SJCRH30 (cell line): ENCODE measurements around the gene PLA2G12B. TPM values are rescaled to one million over a fixed set of nuclear protein-coding genes. Genes with fewer than 3 reads are reported as not detected.
"Not testable (repeated sequence)": the region's sequence is repeated elsewhere in the genome, so short reads cannot be mapped to it uniquely, and the experiment has no call there.

ENCODE experiments used
- DNase-seq, 2 experiments: peaks; one replicate each; pipeline ENCODE4 v3.0.0-alpha.2; 2015 to 2020
- H3K27ac ChIP-seq: fragments of 250-450 bp; sonication (Bioruptor Pico); 2 replicates; pipeline ENCODE4 v1.5.1; 2020; ENCODE audit warnings: mild to moderate bottlenecking, moderate library complexity
- H3K27me3 ChIP-seq: fragments of 250-450 bp; sonication (Bioruptor Pico); 2 replicates; pipeline ENCODE4 v1.5.1; 2020; ENCODE audit warnings: mild to moderate bottlenecking, moderate library complexity
- H3K36me3 ChIP-seq: fragments of 250-450 bp; sonication (Bioruptor Pico); 2 replicates; pipeline ENCODE4 v1.5.1; 2020; ENCODE audit warnings: mild to moderate bottlenecking, moderate library complexity
- H3K4me1 ChIP-seq: fragments of 250-450 bp; sonication (Bioruptor Pico); 2 replicates; pipeline ENCODE4 v1.5.1; 2020; ENCODE audit warnings: mild to moderate bottlenecking, moderate library complexity
- H3K4me3 ChIP-seq: fragments of 250-450 bp; sonication (Bioruptor Pico); 2 replicates; pipeline ENCODE4 v1.5.1; 2020; ENCODE audit warnings: mild to moderate bottlenecking, moderate library complexity
- H3K9me3 ChIP-seq: fragments of 250-450 bp; sonication (Bioruptor Pico); replicated peaks from 2 replicates; pipeline ENCODE4 v1.5.1; 2020; ENCODE audit warnings: mild to moderate bottlenecking, moderate library complexity
- total RNA-seq: library from RNA; depleted of rRNA; stranded (reverse); fragments of >200 nt; shearing (Covaris generic); gene quantifications from 2 replicates; pipeline ENCODE4 v1.2.3, GENCODE V29; 2014

PLA2G12B gene
- total RNA-seq, 1 experiment from 2014 or later: not detected

GRCh38 chr10:72918352-72918751 is 36.3 kb downstream of the PLA2G12B start:
- H3K4me1 ChIP-seq: no peaks in the 10 kb centered on the region
- H3K27me3 ChIP-seq: no peaks in the 10 kb centered on the region
- H3K9me3 ChIP-seq: 0 out of 2 replicates have a peak, but pooled peaks cover 4% of the 10 kb centered on the region
- H3K36me3 ChIP-seq: no peaks in the 10 kb centered on the region
- H3K4me3 ChIP-seq: no peak overlapping the region
- no peak for DNase-seq
- no peak overlapping the region for H3K27ac ChIP-seq

- not testable (repeated sequence) for H3K27me3 ChIP-seq
Measured at GRCh38 chr10:72917803-72918332, 36.7 kb downstream of the PLA2G12B start.

GRCh38 chr10:72917201-72917600 is 37.4 kb downstream of the PLA2G12B start:
- not testable (repeated sequence) for H3K27me3 ChIP-seq, H3K4me3 ChIP-seq, H3K9me3 ChIP-seq, H3K4me1 ChIP-seq, DNase-seq, H3K36me3 ChIP-seq, H3K27ac ChIP-seq

More at GRCh38 chr10:72917803-72918332, 36.7 kb downstream of the PLA2G12B start:
- H3K4me1 ChIP-seq, H3K36me3 ChIP-seq, H3K4me3 ChIP-seq, H3K9me3 ChIP-seq, DNase-seq, H3K27ac ChIP-seq: not testable (repeated sequence)

- Histone ChIP-seq H3K4me3 (no peak overlapping the region), H3K4me1 (no peaks in the 10 kb centered on the region), H3K36me3 (no peaks in the 10 kb centered on the region), H3K27ac (no peak overlapping the region), H3K27me3 (no peaks in the 10 kb centered on the region), H3K9me3 (no peaks in the 10 kb centered on the region)
- DNase-seq: no peak
Measured at GRCh38 chr10:72913287-72913686, 41.3 kb downstream of the PLA2G12B start.

- H3K4me1 ChIP-seq: no peaks in the 10 kb centered on the region
- H3K9me3 ChIP-seq: no peaks in the 10 kb centered on the region
- no peak for DNase-seq
Measured at GRCh38 chr10:72912736-72913135, 41.9 kb downstream of the PLA2G12B start.

GRCh38 chr10:72911758-72912157 is 42.8 kb downstream of the PLA2G12B start:
- H3K36me3 ChIP-seq: no peaks in the 10 kb centered on the region
- H3K27me3 ChIP-seq: no peaks in the 10 kb centered on the region
- H3K9me3 ChIP-seq: no peaks in the 10 kb centered on the region
- H3K4me3 ChIP-seq: no peak overlapping the region
- no peak for DNase-seq
- no peak overlapping the region for H3K27ac ChIP-seq
- H3K4me1 ChIP-seq: no peaks in the 10 kb centered on the region

More at GRCh38 chr10:72912736-72913135, 41.9 kb downstream of the PLA2G12B start:
- Histone ChIP-seq H3K36me3 (no peaks in the 10 kb centered on the region), H3K4me3 (no peak overlapping the region), H3K27me3 (no peaks in the 10 kb centered on the region), H3K27ac (no peak overlapping the region)

- no peak for DNase-seq
- Histone ChIP-seq H3K9me3 (no peaks in the 10 kb centered on the region), H3K4me1 (no peaks in the 10 kb centered on the region), H3K27ac (no peak overlapping the region), H3K27me3 (no peaks in the 10 kb centered on the region), H3K4me3 (no peak overlapping the region), H3K36me3 (no peaks in the 10 kb centered on the region)
Measured at GRCh38 chr10:72910705-72911104, 43.9 kb downstream of the PLA2G12B start.

GRCh38 chr10:72906446-72906845 is 48.2 kb downstream of the PLA2G12B start:
- Histone ChIP-seq H3K27me3 (no peaks in the 10 kb centered on the region), H3K4me3 (no peak overlapping the region), H3K4me1 (no peaks in the 10 kb centered on the region), H3K9me3 (no peaks in the 10 kb centered on the region), H3K27ac (no peak overlapping the region), H3K36me3 (no peaks in the 10 kb centered on the region)
- DNase-seq: no peak

- Histone ChIP-seq H3K4me1 (no peaks in the 10 kb centered on the region), H3K36me3 (no peaks in the 10 kb centered on the region), H3K9me3 (no peaks in the 10 kb centered on the region), H3K27me3 (no peaks in the 10 kb centered on the region), H3K27ac (no peak overlapping the region), H3K4me3 (no peak overlapping the region)
- DNase-seq: no peak
Measured at GRCh38 chr10:72904806-72905205, 49.8 kb downstream of the PLA2G12B start.

GRCh38 chr10:72903941-72904446 is 50.6 kb downstream of the PLA2G12B start:
- H3K4me3 ChIP-seq, H3K4me1 ChIP-seq, DNase-seq, H3K27ac ChIP-seq, H3K36me3 ChIP-seq, H3K9me3 ChIP-seq, H3K27me3 ChIP-seq: not testable (repeated sequence)

- H3K27me3 ChIP-seq: no peaks in the 10 kb centered on the region
- H3K36me3 ChIP-seq: no peaks in the 10 kb centered on the region
- DNase-seq: no peak
- H3K4me3 ChIP-seq: no peak overlapping the region
- H3K9me3 ChIP-seq: no peaks in the 10 kb centered on the region; the same call in 1 of the 2 replicates
- no peak overlapping the region for H3K27ac ChIP-seq
- H3K4me1 ChIP-seq: no peaks in the 10 kb centered on the region
Measured at GRCh38 chr10:72899545-72899944, 55.1 kb downstream of the PLA2G12B start.

- Histone ChIP-seq H3K9me3 (no peaks in the 10 kb centered on the region; the same call in 1 of the 2 replicates), H3K4me1 (no peaks in the 10 kb centered on the region), H3K36me3 (no peaks in the 10 kb centered on the region), H3K27ac (no peak overlapping the region), H3K4me3 (no peak overlapping the region), H3K27me3 (no peaks in the 10 kb centered on the region)
- DNase-seq: no peak
Measured at GRCh38 chr10:72898616-72899015, 56.0 kb downstream of the PLA2G12B start.

- peaks cover 2% of the 10 kb centered on the region; the same call in 1 of the 2 replicates for H3K36me3 ChIP-seq
- no peak for DNase-seq
- no peak overlapping the region for H3K4me3 ChIP-seq
- no peaks in the 10 kb centered on the region; the same call in 1 of the 2 replicates for H3K9me3 ChIP-seq
- no peak overlapping the region for H3K27ac ChIP-seq
- H3K27me3 ChIP-seq: no peaks in the 10 kb centered on the region
- H3K4me1 ChIP-seq: no peaks in the 10 kb centered on the region
Measured at GRCh38 chr10:72895236-72895850, 59.3 kb downstream of the PLA2G12B start.

GRCh38 chr10:72893136-72893798 is 61.3 kb downstream of the PLA2G12B start, which contains the start of gene OIT3:
OIT3 (plus strand) TSS chr10:72893739; CDS start chr10:72893799, 60 bp downstream.
- H3K4me1 ChIP-seq: no peaks in the 10 kb centered on the region
- H3K36me3 ChIP-seq: peaks cover 11% of the 10 kb centered on the region
- H3K9me3 ChIP-seq: no peaks in the 10 kb centered on the region; the same call in 1 of the 2 replicates
- no peak within 1 kb of the TSS for H3K27ac ChIP-seq
- no peak for DNase-seq
- no peaks in the 10 kb centered on the region for H3K27me3 ChIP-seq
- no peak within 1 kb of the TSS for H3K4me3 ChIP-seq

- no peak for DNase-seq
- H3K4me3 ChIP-seq: no peak overlapping the region
- H3K9me3 ChIP-seq: no peaks in the 10 kb centered on the region
- H3K36me3 ChIP-seq: peaks cover 28% of the 10 kb centered on the region
- no peak overlapping the region for H3K27ac ChIP-seq
- no peaks in the 10 kb centered on the region for H3K4me1 ChIP-seq
- H3K27me3 ChIP-seq: no peaks in the 10 kb centered on the region
Measured at GRCh38 chr10:72890086-72890485, 64.5 kb downstream of the PLA2G12B start.
